Coronary artery (tissue), 2 donors: Measurements from ENCODE around the gene ZNF385B.

Source experiments
- DNase-seq: peaks from one replicate; pipeline ENCODE4 v3.0.0-alpha.2; 2017; ENCODE audit warnings: low spot score
- H3K27ac ChIP-seq, 2 donors: fragments of 200-600 bp; sonication (generic); one replicate each; pipeline ENCODE4 v1.5.1; 2016 to 2019
- H3K4me3 ChIP-seq: fragments of 200-600 bp; sonication (generic); 2 replicates; pipeline ENCODE4 v1.5.1; 2016; ENCODE audit warnings: mild to moderate bottlenecking, moderate library complexity
- TF ChIP-seq, protein P1 (sequence below): fragments of 200-600 bp; sonication (generic); IDR thresholded peaks from one replicate; pipeline ENCODE4 v1.5.1; 2019; ENCODE audit warnings: antibody characterized with exemption

The ZNF385B gene

DNA sequence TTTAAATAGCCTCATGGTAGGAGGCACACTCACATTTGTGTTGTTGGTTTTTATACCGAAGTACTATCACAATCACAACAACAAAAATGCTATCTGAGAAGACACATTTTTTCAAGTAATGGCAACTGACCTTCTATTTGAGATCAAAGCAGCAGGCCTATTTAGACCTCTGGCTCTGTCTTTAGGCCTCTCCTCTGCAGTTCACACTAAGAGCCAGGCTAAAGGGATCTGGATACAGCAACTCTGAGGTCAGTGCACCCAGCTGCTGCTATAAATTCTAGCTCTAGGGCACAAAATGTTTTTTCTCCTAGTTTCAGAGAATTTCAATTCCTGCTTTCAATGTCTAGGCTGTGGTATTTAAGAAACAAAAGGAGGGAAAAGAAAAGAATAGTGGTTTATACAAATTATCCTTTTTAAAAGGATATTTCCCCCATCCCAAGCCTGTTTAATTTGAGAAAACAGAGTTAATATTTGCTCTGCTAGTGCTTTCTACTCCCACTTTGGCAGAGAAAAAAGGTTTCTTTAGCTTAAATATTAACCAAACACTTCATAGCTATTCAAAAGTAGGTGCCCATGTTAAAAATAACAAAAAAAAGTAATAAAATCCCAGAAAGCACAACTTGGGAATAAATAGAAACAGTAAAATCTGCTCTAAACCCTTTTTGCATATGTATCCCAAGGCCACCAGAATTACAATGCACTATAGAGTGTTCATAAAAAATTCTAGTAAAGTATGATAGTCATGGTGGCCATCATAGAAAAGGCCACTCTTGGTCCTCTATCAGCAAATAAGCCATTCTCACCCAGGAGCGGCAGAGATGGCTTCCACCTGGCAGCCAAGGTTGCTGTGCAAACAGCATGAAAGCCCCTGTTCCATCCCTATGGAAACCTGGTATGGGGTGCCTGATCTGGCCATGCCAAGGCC is 303.1 kb downstream of the ZNF385B start:
- Histone ChIP-seq H3K4me3 (no peak overlapping the region), H3K27ac (no peak overlapping the region)
- DNase-seq: no peak

DNA sequence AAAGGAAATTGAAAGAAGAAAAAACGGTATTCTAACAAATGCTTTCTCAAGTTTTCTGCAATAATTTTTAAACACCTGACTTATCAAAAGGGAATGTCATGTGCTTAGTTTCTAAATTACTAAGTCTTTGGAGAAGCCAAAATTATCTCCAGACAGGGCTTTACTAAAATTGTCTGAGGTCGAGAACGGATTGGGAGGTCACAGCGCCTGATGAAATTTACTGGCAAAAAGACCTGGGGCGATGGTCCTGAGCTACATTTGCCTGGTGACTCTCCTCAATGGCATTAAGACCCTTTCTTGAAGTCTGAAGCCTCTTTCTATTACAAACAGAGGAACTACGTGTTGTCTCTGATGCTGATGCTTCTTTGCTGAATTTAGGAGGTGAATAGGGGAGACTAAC is 305.0 kb downstream of the ZNF385B start:
- no peak overlapping the region for H3K27ac ChIP-seq
- DNase-seq: no peak
- no peak overlapping the region for H3K4me3 ChIP-seq
- TF ChIP-seq, protein P1, sequence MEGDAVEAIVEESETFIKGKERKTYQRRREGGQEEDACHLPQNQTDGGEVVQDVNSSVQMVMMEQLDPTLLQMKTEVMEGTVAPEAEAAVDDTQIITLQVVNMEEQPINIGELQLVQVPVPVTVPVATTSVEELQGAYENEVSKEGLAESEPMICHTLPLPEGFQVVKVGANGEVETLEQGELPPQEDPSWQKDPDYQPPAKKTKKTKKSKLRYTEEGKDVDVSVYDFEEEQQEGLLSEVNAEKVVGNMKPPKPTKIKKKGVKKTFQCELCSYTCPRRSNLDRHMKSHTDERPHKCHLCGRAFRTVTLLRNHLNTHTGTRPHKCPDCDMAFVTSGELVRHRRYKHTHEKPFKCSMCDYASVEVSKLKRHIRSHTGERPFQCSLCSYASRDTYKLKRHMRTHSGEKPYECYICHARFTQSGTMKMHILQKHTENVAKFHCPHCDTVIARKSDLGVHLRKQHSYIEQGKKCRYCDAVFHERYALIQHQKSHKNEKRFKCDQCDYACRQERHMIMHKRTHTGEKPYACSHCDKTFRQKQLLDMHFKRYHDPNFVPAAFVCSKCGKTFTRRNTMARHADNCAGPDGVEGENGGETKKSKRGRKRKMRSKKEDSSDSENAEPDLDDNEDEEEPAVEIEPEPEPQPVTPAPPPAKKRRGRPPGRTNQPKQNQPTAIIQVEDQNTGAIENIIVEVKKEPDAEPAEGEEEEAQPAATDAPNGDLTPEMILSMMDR: no peak

More for the DNA sequence above, 303.1 kb downstream of the ZNF385B start:
- TF ChIP-seq, protein P1: no peak

DNA sequence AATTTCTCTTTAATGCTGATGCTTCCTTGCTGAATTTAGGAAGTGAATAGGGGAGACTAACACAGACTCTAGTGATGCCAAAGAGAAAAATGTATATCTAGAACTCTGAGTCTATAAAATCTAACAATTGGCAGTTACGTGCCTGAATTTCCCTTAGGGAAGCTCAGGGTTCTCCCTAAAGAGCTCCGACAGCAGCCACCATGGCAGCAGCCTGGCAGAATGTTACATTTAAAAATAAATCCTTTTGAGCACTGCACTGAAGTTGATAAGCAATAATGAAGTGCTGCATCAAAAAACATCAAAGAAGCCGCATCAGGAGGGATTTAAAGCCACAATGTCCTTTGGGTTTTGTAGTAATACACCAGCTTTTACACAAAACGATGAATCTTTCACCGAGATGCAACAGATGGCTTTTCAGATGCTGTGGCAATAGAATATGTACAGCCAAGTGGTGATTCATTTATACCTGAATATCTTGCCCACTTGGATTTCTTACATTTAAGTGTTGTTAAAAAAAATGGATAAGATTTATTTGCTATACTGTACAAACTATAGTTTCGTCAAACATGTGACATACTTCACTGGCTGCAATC is 305.6 kb downstream of the ZNF385B start:
- DNase-seq: no peak
- H3K4me3 ChIP-seq: no peak overlapping the region

DNA sequence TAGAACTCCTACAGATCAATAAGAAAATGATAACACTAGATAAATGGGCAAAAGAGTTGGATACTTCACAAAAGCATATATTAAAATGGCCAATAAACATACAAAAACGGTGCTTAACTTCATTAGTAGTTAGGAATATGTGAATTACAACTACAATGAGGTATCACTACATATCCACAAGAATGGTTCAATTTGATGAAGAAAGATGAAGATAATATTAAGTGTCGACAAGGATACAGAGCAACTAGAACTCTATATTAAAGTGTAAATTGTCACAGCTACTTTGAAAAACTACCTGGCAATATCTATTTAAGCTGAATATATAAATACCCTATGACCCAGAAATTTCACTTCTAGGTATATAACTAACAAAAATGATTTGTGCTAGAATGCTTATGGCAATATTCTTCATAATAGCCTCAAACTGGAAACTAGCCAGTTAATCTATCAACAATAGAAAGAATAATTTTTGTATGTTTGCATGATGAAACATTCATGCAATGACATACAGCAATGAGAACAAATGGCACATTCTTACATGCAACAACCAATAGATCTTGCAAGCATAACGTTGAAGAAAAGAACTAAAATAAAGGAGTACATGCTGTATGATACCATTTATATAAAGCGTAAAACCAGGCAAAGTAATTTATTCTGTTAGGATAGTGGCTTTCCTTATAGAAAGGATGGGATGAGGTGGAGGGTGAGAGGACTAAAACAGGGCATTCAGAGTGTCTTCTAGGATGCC is 306.6 kb downstream of the ZNF385B start:
- no peak overlapping the region for H3K27ac ChIP-seq
- no peak for DNase-seq
- no peak overlapping the region for H3K4me3 ChIP-seq
- TF ChIP-seq, protein P1: no peak

More for the DNA sequence above, 305.6 kb downstream of the ZNF385B start:
- TF ChIP-seq, protein P1: no peak
- no peak overlapping the region for H3K27ac ChIP-seq

DNA sequence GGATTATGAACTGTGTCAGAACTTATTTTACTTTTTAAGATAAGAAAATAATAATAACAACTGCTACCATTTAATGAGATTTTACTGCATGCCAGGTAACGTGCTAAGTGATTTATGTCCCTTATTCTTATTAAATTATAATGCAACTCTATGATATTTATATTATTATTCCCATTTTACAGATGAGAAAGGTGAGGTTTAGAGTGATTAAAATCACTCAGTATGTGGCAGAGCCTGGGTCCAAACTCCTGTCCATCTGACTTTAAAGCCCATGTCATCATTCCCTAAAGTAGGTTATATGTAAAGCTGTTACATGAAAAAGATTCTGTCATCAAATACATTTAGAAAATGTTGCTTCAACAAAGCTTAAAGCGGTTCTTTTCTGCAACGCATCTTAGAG is 308.0 kb downstream of the ZNF385B start:
- DNase-seq: no peak
- TF ChIP-seq, protein P1: no peak
- no peak overlapping the region for H3K4me3 ChIP-seq
- no peak overlapping the region for H3K27ac ChIP-seq

DNA sequence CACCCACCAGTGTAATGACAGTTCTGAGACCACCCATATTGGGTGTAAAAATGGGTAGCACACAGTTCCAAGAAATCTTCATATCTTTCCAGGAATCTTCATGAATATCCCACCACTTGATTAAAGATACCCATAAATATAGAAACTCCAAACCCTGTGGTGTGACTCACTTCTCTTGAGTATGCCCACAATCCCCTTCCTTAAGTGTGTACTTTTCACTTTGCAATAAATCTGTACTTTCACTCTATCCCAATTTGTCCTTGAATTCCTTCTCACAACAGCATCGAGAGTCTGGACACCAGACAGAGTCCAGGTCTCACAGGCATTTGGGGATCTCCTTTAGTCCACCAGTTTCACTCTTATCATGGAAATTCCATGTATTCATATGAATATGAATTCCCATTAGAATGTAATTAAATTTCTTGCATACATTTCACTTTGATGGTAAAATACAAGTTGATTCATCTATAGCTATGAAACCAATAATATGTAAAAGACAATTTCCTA is 309.8 kb downstream of the ZNF385B start:
- TF ChIP-seq, protein P1: no peak
- H3K4me3 ChIP-seq: no peak overlapping the region
- no peak for DNase-seq
- no peak overlapping the region for H3K27ac ChIP-seq
